Subcutaneous abdominal adipose tissue (tissue), 5 donors: ENCODE data around the gene CHMP1A.
"Not testable (repeated sequence)": the region's sequence is repeated elsewhere in the genome, so short reads cannot be mapped to it uniquely, and the experiment has no call there.

Experiments used
- H3K27ac ChIP-seq: one replicate; pipeline ENCODE4 v1.7.0; 2013; ENCODE audit warnings: low read depth, mild to moderate bottlenecking, inconsistent platforms, low read length, moderate library complexity
- H3K27me3 ChIP-seq, 5 donors: one replicate each; pipeline ENCODE4 v1.7.0; 2013; ENCODE audit warnings: low read length in 5 of 5, inconsistent platforms in 1 of 5; ENCODE audit not compliant: control insufficient read depth in 5 of 5, insufficient read depth in 4 of 5
- H3K36me3 ChIP-seq, 5 donors: one replicate each; pipeline ENCODE4 v1.7.0; 2013; ENCODE audit warnings: low read length in 5 of 5; ENCODE audit not compliant: control insufficient read depth in 5 of 5, insufficient read depth in 5 of 5
- H3K4me1 ChIP-seq, 5 donors: one replicate each; pipeline ENCODE4 v1.7.0; 2013; ENCODE audit warnings: low read length in 5 of 5, mild to moderate bottlenecking in 3 of 5, moderate library complexity in 1 of 5; ENCODE audit not compliant: control insufficient read depth in 5 of 5, insufficient read depth in 5 of 5
- H3K4me3 ChIP-seq, 5 donors: one replicate each; pipeline ENCODE4 v1.7.0; 2013; ENCODE audit warnings: low read length in 5 of 5, low read depth in 1 of 5
- H3K9ac ChIP-seq, 5 donors: one replicate each; pipeline ENCODE4 v1.7.0; 2013; ENCODE audit warnings: low read length in 5 of 5, mild to moderate bottlenecking in 4 of 5, moderate library complexity in 3 of 5
- H3K9me3 ChIP-seq, 5 donors: one replicate each; pipeline ENCODE4 v1.7.0; 2013; ENCODE audit warnings: low read length in 5 of 5; ENCODE audit not compliant: control insufficient read depth in 5 of 5
- donor health status: healthy.
- donor health status: healthy.
- donor health status: healthy.
- donor health status: healthy.
- donor health status: healthy.

Gene CHMP1A

GRCh38 chr16:89657442-89658220 is at the start of gene CHMP1A, which contains the start of gene SPATA33:
TSS of gene CHMP1A (minus strand) at chr16:89657708. CDS start at chr16:89657588, 120 bp downstream.
TSS of gene SPATA33 (plus strand) at chr16:89657836. CDS start at chr16:89657912, 76 bp downstream.
- H3K36me3 ChIP-seq, result peaks cover 0 to 26% (median 12%) of the 10 kb centered on the region in 5 donors
- H3K9ac ChIP-seq, result peak within 1 kb of the TSS; percentile 77 to 96 (median 89)
- no peaks in the 10 kb centered on the region for H3K9me3 ChIP-seq
- H3K4me3 ChIP-seq, result peak within 1 kb of the TSS; percentile 82 to 93 (median 91)
- H3K27ac ChIP-seq, result peak within 1 kb of the TSS; percentile 17
- no peaks in the 10 kb centered on the region for H3K27me3 ChIP-seq
- peaks cover 6 to 25% (median 22%) of the 10 kb centered on the region in 5 donors for H3K4me1 ChIP-seq

- Histone ChIP-seq H3K27ac (no peak overlapping the region), H3K27me3 (peaks cover 0 to 3% (median 0%) of the 10 kb centered on the region in 5 donors), H3K36me3 (peaks cover 0 to 18% (median 0%) of the 10 kb centered on the region in 5 donors), H3K4me1 (peaks cover 0 to 15% (median 10%) of the 10 kb centered on the region in 5 donors), H3K4me3 (no peak overlapping the region), H3K9ac (no peak overlapping the region), H3K9me3 (no peaks in the 10 kb centered on the region)
Measured at GRCh38 chr16:89706518-89707260, 49.2 kb upstream of the CHMP1A start.

GRCh38 chr16:89705006-89705405 is 47.5 kb upstream of the CHMP1A start:
- H3K4me3 ChIP-seq, result no peak overlapping the region
- peaks cover 0 to 12% (median 0%) of the 10 kb centered on the region in 5 donors for H3K36me3 ChIP-seq
- H3K9ac ChIP-seq, result no peak overlapping the region
- peaks cover 3 to 30% (median 23%) of the 10 kb centered on the region in 5 donors for H3K4me1 ChIP-seq
- no peaks in the 10 kb centered on the region for H3K9me3 ChIP-seq
- no peak overlapping the region for H3K27ac ChIP-seq
- H3K27me3 ChIP-seq, result peaks cover 0 to 3% (median 0%) of the 10 kb centered on the region in 5 donors

GRCh38 chr16:89704281-89704680 is 46.8 kb upstream of the CHMP1A start:
- no peaks in the 10 kb centered on the region for H3K9me3 ChIP-seq
- no peak overlapping the region for H3K27ac ChIP-seq
- H3K4me1 ChIP-seq, result peaks cover 3 to 35% (median 27%) of the 10 kb centered on the region in 5 donors
- no peak overlapping the region for H3K4me3 ChIP-seq
- H3K36me3 ChIP-seq, result peaks cover 0 to 9% (median 0%) of the 10 kb centered on the region in 5 donors
- peaks cover 0 to 3% (median 0%) of the 10 kb centered on the region in 5 donors for H3K27me3 ChIP-seq
- H3K9ac ChIP-seq, result no peak overlapping the region

GRCh38 chr16:89701425-89702406 is 44.2 kb upstream of the CHMP1A start, which contains the start of gene SPATA2L:
TSS of gene SPATA2L (minus strand) at chr16:89701705. CDS start at chr16:89701232, 473 bp downstream.
- Histone ChIP-seq H3K4me3 (peak within 1 kb of the TSS; percentile 25 to 75 (median 61)), H3K27me3 (peaks cover 0 to 3% (median 0%) of the 10 kb centered on the region in 5 donors), H3K27ac (peak within 1 kb of the TSS; percentile 58), H3K36me3 (peaks cover 0 to 15% (median 4%) of the 10 kb centered on the region in 5 donors), H3K4me1 (peaks cover 3 to 31% (median 26%) of the 10 kb centered on the region in 5 donors), H3K9me3 (no peaks in the 10 kb centered on the region), H3K9ac (peak within 1 kb of the TSS in 4 of 5 donors; percentile 48 to 71 (median 60))

GRCh38 chr16:89700649-89701424 is 43.3 kb upstream of the CHMP1A start:
- Histone ChIP-seq H3K36me3 (peaks cover 0 to 20% (median 6%) of the 10 kb centered on the region in 5 donors), H3K27ac (peak overlapping the region; percentile 58), H3K27me3 (peaks cover 0 to 3% (median 0%) of the 10 kb centered on the region in 5 donors), H3K4me3 (peak overlapping the region; percentile 25 to 75 (median 61)), H3K9ac (peak overlapping the region in 4 of 5 donors; percentile 48 to 71 (median 60)), H3K9me3 (no peaks in the 10 kb centered on the region), H3K4me1 (peaks cover 3 to 27% (median 22%) of the 10 kb centered on the region in 5 donors)

GRCh38 chr16:89700100-89700648 is 42.7 kb upstream of the CHMP1A start:
- Histone ChIP-seq H3K9ac (peak overlapping the region in 3 of 5 donors; percentile 48 to 62 (median 59)), H3K36me3 (peaks cover 0 to 27% (median 13%) of the 10 kb centered on the region in 5 donors), H3K4me3 (peak overlapping the region; percentile 25 to 75 (median 61)), H3K4me1 (peaks cover 3 to 27% (median 22%) of the 10 kb centered on the region in 5 donors), H3K27ac (peak overlapping the region; percentile 58), H3K9me3 (no peaks in the 10 kb centered on the region), H3K27me3 (peaks cover 0 to 3% (median 0%) of the 10 kb centered on the region in 5 donors)

- not testable (repeated sequence) for H3K9me3 ChIP-seq, H3K27me3 ChIP-seq, H3K9ac ChIP-seq, H3K27ac ChIP-seq
- Histone ChIP-seq H3K36me3 (peaks cover 0 to 31% (median 17%) of the 10 kb centered on the region in 5 donors), H3K4me3 (peak overlapping the region in 2 of 5 donors; percentile 25 to 75), H3K4me1 (peaks cover 3 to 27% (median 22%) of the 10 kb centered on the region in 5 donors)
Measured at GRCh38 chr16:89699629-89700099, 42.2 kb upstream of the CHMP1A start.
